GM11168 (cell line): ENCODE results near the gene CHRNE.
"Not testable (repeated sequence)": the region's sequence is repeated elsewhere in the genome, so short reads cannot be mapped to it uniquely, and the experiment has no call there.

Source experiments
- in situ Hi-C: fragments of 300-500 bp; cut with MboI; formaldehyde crosslinking; loops from one replicate; pipeline ENCODE4 v1.12.0; 2022; ENCODE audit warnings: low sequenced_read_pairs; ENCODE audit not compliant: unreplicated experiment

The CHRNE gene

DNA sequence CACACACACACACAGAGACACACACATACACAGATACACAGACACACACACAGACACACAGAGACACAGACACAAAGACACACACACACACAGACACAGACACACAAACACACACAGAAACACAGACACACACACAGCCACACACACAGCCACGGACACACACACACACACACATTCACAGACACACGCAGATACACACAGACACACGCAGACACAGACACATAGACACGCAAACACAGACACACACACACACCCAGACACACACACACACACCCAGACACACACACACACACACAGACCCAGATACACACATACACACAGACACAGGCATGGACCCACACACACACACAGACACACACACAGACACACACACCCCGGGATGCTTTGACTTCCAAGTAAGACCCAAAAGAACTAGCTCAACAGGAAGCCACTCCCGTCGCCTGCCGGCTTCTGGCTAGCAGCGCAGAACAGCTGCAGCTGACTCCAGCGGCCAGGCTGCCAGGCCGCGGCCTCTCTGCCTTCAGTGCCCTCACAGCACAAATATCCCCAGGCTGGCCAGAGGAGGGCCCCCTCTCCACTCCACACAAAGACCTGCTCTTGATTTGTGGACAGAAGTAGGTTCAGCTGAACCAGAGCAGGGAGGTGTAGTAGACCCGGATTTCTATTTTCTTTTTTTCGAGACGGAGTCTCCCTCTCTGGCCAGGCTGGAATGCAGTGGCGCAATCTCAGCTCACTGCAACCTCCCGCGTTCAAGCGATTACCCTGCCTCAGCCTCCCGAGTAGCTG lies 6.0 kb upstream of the CHRNE start:
- in situ Hi-C loops: no loop called here

DNA sequence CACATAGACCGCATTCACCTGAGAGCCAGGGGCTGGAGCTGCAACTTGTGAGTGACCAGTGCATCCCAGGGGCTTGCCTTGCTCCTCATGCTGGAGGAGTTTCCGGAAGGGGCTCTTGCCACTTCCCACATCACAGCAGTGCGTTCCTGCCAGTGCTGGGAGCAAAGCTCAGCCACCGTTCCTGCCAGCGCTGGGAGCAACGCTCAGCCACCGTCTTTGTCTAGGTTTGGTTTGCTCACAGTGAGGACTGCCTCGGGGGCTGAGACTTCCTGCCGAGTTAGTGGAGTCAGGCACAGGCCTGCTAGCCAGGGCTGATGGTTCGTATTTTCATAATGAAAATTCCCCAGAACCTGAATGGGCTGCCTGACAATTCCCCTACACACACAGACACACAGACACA lies 5.4 kb upstream of the CHRNE start:
- in situ Hi-C loops: no loop called here

DNA sequence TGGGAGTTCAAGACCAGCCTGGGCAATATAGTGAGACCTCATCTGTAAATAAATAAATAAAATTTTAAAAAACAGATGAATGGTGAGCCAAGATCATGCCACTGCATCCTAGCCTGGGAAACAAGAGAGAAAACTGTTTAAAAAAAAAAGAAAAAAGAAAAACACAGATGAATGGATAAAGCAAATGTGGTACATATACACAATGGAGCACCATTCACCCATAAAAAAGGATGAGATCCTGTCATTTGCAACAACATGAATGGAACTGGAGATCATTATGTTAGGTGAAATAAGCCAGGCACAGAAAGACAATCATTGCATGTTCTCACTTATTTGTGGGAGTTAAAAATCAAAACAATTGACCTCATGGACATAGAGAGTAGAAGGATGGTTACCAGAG lies 3.7 kb upstream of the CHRNE start:
- in situ Hi-C loops: not testable (repeated sequence)

DNA sequence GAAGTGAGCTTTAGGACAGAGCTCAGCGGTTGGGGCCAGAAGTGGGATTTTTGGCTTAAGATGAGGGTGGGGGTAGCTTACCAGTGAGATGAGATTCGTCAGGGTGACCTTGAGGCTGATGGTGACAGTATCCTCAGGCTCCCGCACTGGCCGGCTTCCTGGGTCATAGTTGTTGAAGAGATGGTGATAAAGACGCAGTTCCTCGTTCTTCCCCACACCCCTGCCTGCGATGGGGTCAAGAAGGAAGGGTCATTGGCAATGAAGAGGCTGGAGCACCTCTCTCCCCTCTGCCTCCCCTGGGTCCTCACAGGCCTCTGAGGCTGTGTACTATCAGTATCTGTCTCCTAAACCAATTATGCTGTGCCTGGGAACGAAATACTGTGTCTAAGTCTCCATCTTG lies 358 bp downstream of the CHRNE start:
- in situ Hi-C loops: no loop called here

DNA sequence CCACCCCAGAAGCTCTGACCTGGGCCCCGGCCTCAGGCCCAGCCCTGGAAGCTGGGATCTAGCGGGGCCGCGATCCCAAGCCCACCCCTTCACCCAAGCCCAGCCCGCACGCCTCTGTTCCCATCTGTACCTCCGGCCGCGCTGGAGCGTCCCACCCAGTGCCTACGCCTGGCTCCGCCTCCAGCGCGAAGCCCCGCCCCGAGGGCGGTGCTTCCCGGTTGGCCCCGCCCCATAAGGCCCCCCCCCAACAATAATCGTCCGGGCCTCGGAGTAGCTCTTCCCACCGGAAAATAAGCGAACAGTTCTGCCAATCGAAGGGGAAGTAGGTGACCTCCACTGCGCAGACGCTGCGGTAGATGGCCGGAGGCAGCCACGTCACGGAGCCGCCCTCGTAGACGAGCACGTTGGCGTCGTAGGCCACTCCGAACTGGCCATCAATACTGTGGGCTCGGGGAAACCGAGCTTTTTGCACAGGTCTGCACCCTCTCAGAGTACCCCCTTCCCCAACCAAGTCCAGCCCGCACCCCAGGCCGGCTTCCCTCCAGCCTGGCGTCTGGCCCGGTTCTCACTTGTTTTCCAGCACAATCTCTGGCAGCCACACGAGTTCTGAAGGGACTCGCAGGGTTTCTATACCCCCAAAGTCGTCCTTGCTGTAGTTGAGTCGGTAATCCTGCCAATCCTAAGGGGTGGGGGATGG lies 1.1 kb downstream of the CHRNE start:
- in situ Hi-C loops: no loop called here

DNA sequence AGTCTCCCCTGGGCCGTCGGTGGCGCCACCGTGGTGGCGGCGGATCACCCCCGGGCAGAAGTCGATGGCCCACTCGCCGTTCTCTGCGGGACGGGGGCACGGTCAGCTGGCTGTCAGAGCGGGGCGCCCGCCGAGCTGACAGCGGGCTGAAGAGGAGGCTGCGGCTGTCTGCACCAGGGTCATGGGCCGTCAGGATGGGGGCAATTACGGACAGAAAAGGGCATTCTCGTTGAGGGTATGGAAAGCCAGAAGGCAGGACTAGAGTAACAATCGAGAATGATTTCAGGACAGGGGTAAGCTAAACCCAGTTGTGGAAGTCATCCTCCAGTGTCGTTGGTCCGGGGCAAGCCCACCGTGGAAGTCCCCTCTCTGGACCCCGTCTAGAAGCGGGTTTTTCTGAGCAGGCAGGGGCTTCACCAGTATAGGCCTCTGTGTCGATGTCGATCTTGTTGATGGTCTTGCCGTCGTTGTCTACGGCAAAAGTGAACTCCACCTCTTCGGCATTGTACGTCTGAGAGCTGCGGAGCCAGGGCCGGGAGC lies 1.7 kb downstream of the CHRNE start:
- in situ Hi-C loops: no loop called here

DNA sequence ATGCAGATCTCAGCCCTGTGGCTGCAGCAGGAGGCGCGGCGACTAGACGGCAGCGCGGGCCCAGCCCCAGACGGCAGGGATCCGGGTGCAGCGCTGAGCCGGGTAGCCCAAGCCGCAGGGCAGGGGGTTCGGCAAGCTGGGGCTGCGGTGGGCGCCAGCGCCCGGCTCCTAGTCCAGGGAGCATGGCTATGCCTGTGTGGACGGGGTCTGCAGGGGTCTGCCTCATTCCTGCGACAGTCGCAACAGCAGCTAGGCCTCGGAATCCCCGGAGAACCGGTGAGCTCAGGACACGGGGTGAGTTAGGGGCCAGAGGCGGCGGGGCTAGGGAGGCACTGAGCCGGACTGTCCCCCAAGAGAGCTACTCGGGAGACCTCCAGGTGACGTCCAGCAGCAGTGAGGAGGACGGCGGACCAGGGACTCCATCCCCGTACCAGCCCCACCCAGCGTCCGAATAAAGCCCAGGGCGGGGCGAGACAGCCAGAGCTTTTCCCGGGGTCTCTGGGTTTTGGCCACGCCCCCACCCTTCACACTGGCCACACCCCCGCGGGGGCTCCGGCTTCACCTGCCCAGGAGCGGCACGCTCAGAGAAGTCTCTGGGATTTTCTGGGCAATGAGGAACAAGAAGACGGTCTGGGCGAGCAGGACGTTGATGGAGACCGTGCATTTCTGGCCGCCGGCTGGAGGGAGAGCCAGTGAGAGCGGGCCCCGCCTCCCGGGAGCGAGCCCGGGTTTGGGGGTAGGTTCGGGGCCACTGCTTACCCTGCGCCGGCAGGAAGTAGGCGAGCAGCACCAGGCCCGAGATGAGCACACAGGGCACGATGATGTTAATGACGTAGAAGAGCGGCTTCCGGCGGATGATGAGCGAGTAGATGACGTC lies 2.4 kb downstream of the CHRNE start:
- in situ Hi-C loops: no loop called here

DNA sequence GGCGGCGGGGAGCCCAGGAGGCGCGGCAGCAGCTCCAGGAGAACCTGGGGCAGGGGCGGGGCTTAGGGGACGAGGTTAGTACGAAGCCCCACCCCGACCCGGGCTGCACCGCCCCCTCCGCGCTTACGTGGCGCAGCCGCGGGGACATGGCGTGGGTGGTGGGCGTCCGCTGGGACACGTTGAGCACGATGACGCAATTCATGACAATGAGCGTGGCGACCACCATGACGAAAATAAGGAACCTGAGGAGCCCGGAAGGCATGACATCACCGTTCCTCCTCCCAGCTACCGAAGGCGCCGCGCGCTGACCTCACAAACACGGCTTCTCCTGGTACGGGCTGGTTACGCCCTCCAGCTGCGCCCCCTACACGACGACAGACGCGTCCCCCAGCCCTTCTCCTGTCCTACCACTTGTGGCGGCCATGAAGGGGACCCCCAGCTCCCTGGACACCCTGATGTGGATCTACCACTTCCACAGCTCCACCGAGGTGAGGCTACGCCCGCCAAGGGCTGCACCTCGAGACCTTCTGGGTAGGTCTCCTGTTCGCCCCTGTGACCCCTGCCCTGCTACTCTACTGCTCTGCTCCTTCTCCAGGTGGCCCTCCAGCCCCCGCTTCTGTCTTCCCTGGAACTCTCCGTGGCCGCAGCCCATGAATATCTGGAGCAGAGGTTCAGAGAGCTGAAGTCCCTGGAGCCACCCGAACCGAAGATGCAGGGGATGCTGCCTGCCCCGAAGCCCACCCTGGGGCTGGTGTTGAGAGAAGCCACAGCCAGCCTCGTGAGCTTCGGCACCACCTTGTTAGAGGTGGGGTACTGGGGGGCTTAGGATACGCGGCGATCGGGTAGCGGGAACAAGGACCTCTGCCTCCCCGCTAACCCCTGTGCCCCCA lies 3.3 kb downstream of the CHRNE start, which contains the start of gene C17orf107:
C17orf107 (plus strand) TSS at position 196 of the 890 bp plus-strand sequence; CDS start at position 423, 227 bp downstream.
- in situ Hi-C loops: no loop called here

DNA sequence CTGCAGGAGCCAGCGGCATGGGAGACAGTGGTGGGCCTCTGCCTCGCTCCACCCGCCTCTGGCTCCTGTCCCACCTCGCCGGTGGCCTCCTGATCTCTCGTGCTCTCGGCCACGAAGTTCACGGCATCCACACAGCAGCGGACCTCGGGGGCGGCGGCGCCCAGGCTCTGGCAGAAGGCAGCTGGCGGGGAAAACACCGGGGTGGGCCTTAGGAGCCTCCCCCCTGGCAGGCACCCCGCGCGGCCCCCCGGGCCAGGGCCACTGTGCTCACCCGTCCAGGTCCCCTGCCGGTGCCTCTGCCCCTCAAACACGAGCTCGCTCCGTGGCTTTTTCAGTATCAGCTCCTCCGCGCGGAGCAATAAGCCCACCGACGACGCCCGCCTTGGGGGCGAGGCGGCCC lies 4.0 kb downstream of the CHRNE start:
- in situ Hi-C loops: no loop called here

DNA sequence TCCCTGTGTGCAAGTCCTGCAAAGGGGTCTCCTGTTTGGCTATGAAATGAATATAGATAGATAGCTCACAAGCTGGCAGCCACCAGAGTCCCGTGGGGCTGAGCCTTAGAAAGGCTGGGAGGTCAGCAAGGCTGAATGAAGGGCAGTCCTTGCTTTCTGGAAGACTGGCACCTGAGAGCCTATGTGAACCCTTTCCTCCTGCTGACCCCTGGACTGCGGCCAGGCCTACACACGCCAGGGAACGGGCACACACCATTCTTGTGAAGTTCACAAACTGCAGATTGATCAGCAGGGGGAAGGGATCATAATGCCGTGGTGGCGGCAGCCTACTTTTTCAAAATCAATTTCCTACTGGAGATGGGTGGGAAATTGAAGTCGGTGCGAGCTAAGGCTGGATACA lies 4.5 kb downstream of the CHRNE start:
- in situ Hi-C loops: no loop called here

DNA sequence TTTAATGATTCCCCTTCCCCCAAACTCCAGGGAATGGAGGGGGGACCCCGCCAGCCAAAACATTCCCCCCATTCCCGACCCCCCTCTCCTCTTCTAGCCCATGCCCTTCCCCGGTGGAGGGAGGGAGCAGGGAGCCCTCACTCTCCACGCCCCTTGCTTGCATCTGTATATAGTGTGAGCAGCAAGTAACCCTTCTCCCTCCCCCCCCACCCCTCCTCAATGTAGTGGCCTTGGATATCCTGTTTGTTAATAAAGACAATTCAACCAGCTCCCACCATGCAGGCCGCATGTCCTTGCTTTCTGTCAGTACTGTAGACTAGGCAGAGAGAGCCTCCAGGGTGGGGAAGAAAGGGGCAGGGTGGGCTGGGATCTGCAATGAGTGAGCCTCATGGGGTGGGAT lies 5.1 kb downstream of the CHRNE start:
- in situ Hi-C loops: no loop called here

DNA sequence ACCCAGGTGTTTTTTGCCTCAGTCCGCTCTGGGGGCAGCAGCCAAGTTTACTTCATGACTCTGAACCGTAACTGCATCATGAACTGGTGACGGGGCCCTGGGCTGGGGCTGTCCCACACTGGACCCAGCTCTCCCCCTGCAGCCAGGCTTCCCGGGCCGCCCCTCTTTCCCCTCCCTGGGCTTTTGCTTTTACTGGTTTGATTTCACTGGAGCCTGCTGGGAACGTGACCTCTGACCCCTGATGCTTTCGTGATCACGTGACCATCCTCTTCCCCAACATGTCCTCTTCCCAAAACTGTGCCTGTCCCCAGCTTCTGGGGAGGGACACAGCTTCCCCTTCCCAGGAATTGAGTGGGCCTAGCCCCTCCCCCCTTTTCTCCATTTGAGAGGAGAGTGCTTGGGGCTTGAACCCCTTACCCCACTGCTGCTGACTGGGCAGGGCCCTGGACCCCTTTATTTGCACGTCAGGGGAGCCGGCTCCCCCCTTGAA lies 5.7 kb downstream of the CHRNE start:
- in situ Hi-C loops: no loop called here

DNA sequence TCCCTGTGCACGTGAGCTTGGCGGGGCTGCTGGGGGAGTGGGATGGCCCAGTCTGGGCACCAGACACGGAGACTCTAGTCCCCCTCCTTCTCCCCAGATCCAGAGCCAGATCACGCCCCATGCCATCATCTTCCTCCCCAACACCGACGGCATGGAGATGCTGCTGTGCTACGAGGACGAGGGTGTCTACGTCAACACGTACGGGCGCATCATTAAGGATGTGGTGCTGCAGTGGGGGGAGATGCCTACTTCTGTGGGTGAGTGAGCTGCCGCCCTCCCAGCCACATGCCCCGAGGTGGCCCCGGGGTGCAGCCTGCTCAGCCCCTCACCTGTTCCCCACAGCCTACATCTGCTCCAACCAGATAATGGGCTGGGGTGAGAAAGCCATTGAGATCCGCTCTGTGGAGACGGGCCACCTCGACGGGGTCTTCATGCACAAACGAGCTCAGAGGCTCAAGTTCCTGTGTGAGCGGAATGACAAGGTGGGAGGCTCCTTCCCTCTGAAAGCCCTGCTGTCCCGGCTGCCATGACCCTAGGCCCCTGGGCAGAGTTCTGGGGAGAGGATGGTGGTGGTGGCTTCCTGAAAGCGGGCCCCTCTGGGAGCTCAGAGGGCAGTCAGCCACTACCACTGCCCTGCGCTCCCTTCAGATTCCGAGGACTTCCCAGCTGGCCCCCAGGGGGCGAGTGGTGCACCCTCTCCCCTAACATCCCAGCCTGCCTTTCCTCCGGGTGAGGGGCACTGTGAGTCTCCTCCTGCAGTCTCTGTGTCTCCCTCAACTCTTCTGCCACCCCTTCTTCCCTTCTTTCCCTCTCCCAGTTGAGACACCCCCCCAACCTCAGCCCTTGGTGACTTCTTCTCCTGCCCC lies 6.3 kb downstream of the CHRNE start:
- in situ Hi-C loops: no loop called here

DNA sequence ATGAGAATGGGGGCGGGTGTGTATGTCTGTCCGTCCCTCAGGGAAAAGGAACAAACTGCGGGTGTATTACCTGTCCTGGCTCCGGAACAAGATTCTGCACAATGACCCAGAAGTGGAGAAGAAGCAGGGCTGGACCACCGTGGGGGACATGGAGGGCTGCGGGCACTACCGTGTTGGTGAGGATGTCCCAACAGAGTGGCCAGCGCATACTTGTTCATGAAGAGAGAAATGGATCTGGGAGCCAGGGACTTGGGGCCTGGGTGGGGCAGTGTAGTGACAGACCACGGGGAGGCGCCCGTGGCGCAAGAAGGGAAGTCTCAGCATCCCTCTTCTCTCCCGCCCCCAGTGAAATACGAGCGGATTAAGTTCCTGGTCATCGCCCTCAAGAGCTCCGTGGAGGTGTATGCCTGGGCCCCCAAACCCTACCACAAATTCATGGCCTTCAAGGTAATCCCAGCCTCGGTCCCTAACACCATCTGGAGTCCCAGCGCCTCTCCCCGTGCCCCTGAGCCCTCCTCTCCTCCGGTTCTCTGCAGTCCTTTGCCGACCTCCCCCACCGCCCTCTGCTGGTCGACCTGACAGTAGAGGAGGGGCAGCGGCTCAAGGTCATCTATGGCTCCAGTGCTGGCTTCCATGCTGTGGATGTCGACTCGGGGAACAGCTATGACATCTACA lies 7.1 kb downstream of the CHRNE start:
- in situ Hi-C loops: no loop called here

DNA sequence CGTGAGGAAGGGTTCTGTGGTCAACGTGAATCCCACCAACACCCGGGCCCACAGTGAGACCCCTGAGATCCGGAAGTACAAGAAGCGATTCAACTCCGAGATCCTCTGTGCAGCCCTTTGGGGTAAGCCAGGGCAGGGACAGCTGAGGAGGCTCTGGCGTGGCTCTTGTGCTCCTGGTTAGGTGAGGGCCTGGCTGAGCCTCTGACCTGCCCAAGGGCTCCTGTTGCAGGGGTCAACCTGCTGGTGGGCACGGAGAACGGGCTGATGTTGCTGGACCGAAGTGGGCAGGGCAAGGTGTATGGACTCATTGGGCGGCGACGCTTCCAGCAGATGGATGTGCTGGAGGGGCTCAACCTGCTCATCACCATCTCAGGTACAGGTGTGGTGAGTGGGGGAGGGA lies 7.8 kb downstream of the CHRNE start:
- in situ Hi-C loops: no loop called here

DNA sequence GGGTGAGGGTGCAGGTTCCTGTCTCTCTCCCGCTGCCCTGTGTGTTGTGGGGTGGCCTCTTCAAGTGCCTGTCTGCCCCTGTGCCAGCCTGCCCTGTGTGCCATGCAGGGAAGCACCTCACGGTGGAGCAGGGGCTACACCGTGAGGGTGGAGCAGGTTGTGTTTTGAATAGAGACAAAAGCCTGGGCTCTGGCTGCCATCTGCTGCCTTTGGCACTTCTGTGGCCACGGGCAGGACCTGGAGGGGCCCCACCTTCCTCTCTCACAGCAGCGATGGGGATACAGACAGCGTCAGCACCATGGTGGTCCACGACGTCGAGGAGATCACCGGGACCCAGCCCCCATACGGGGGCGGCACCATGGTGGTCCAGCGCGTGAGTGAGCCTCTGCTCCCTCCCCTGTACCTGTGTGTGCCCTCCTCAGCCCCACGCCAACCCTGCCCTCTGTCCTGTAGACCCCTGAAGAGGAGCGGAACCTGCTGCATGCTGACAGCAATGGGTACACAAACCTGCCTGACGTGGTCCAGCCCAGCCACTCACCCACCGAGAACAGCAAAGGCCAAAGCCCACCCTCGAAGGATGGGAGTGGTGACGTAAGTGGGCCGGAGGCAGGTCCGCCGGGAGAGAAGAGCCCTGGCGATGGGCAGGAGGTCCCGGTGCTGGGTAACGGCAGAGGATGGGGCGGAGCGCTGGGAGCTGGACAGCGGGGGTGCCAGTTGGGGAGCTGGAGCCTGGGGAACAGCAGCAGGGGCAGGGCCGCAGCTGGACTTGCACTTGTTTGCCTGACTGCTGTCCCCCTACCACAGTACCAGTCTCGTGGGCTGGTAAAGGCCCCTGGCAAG lies 9.0 kb downstream of the CHRNE start:
- in situ Hi-C loops: no loop called here

DNA sequence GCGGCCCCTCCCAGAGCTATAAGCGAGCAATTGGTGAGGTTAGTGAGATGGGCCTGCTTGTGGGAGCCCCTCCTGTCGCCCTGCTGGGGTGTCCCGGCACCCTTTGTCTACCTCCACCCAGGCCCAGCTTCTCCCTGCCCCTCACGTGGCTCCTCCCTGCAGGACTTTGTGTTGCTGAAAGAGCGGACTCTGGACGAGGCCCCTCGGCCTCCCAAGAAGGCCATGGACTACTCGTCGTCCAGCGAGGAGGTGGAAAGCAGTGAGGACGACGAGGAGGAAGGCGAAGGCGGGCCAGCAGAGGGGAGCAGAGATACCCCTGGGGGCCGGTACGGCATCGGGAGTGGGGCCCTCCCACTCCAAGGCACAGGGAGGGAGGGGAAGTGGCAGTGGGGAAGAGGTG lies 9.6 kb downstream of the CHRNE start:
- in situ Hi-C loops: no loop called here
